Keratinocyte (primary cell): ENCODE data around the gene OR1N2.

ENCODE experiments used
- CTCF ChIP-seq, 3 experiments: IDR thresholded peaks in 1 of 3; conservative IDR thresholded peaks in 1 of 3; optimal IDR thresholded peaks in 1 of 3; 2 replicates in 2 of 3; 3 replicates in 1 of 3; pipeline versions ENCODE3 to v1.5.1; 2011; ENCODE audit warnings: low read length in 3 of 3, mild to moderate bottlenecking in 3 of 3, moderate library complexity in 2 of 3, control low read depth in 1 of 3, inconsistent platforms in 1 of 3; ENCODE audit not compliant: insufficient read depth in 2 of 3; ENCODE audit errors: extremely low read depth in 1 of 3
- EZH2 ChIP-seq: IDR thresholded peaks from one replicate; pipeline ENCODE4 v1.6.1; 2012; ENCODE audit warnings: inconsistent platforms, mild to moderate bottlenecking, low read length, moderate library complexity

GRCh38 chr9:122527193-122527592 lies 25.7 kb upstream of the OR1N2 start, which contains the start of gene OR1N1:
- TF ChIP-seq CTCF (optimal IDR thresholded peaks at IDR 0.05 in 1 of 3, IDR thresholded peaks at IDR 0.05 in 1 of 3, conservative IDR thresholded peaks at IDR 0.05 in 1 of 3; ENCODE audit: extremely low read depth in 1 of 3, insufficient read depth in 2 of 3, low read length in 3 of 3) (no peak), EZH2 (no peak)
